ENCODE results near the gene LRRC4B. TPM values are rescaled to one million over a fixed set of nuclear protein-coding genes. Genes with fewer than 3 reads are reported as not detected.
"Not testable (repeated sequence)": the region's sequence is repeated elsewhere in the genome, so short reads cannot be mapped to it uniquely, and the experiment has no call there.

LRRC4B gene
- total RNA-seq, 2 donors from 2014 or later: 2.3 to 7.0 TPM

DNA sequence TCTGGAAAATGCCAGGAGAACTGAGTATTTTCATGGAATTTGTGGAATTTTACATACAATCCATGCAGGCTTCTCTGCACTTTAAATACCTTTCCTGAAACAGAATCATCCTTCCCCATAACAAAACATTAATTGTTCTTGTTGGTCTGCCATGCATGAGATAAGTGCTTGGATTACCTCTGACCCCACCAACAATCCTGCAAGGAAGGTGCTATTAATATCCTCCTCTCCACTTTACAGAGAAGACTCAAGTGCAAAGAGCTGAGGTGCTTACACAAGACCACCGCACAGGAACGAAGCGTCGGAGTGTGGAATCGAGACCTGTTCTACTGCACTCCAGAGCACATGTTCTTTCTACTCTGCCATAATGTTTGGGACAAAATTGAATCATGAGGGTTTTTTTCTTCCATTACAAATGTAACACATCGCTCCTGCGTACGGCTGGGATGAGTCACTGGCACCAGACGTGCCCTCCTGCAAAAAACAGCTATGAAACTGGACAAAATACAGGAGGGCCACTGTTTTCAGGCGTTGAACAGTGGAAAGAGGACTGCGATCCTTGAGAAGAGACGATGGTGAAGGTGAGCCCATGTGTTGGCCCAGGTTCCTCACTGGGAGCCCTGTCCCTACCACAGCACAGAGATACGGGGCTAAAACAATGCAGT lies 12.9 kb upstream of the LRRC4B start:
- Histone ChIP-seq H3K36me3 (ENCODE audit: control insufficient read depth, insufficient read depth, low read length) (no peaks in the 10 kb centered on the region), H3K9me3 (ENCODE audit: control insufficient read depth, low read length) (peaks cover 7% of the 10 kb centered on the region), H3K27me3 (ENCODE audit: control insufficient read depth, insufficient read depth, low read length, poor library complexity, severe bottlenecking) (no peaks in the 10 kb centered on the region), H3K27ac (ENCODE audit: low read depth, low read length) (no peak overlapping the region), H3K4me1 (ENCODE audit: control insufficient read depth, insufficient read depth, low read length) (no peaks in the 10 kb centered on the region), H3K4me3 (ENCODE audit: low read length) (no peak overlapping the region), H3K9ac (ENCODE audit: extremely low read depth, low read length, poor library complexity, severe bottlenecking) (no peak overlapping the region)
- Mint-ChIP-seq H3K4me1 (no peaks in the 10 kb centered on the region), H3K4me3 (no peak overlapping the region), H3K9me3 (peaks cover 17% of the 10 kb centered on the region), H3K27ac (no peak overlapping the region), H3K36me3 (ENCODE audit: low read depth) (no peaks in the 10 kb centered on the region), H3K27me3 (ENCODE audit: insufficient read depth) (peaks cover 30% of the 10 kb centered on the region)
- TF ChIP-seq, protein P1, sequence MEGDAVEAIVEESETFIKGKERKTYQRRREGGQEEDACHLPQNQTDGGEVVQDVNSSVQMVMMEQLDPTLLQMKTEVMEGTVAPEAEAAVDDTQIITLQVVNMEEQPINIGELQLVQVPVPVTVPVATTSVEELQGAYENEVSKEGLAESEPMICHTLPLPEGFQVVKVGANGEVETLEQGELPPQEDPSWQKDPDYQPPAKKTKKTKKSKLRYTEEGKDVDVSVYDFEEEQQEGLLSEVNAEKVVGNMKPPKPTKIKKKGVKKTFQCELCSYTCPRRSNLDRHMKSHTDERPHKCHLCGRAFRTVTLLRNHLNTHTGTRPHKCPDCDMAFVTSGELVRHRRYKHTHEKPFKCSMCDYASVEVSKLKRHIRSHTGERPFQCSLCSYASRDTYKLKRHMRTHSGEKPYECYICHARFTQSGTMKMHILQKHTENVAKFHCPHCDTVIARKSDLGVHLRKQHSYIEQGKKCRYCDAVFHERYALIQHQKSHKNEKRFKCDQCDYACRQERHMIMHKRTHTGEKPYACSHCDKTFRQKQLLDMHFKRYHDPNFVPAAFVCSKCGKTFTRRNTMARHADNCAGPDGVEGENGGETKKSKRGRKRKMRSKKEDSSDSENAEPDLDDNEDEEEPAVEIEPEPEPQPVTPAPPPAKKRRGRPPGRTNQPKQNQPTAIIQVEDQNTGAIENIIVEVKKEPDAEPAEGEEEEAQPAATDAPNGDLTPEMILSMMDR (conservative IDR thresholded peaks at IDR 0.05): no peak
- no peak for DNase-seq
- 85 to 90% methylated on average over 13 of the region's 13 CpGs for WGBS, 2 experiments (ENCODE audit: insufficient coverage in 1 of 2, insufficient read length in 1 of 2)

DNA sequence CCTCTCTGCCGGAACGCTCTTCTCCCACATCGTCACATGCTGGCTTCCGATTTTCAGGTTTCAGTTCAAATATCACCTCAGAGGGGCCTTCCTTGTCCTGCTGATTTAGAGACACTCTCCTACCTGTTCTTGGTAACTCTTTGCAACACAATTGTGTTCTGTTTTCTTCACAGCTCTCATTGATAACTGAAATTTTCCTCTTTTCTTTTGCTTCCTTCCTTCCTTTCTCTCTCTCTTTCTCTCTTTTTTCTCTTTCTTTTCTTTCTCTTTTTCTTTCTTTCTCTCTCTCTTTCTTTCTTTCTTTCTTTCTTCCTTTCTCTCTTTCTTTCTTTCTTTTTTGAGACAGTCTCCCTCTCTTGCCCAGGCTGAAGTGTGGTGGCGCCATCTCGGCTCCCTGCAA lies 12.0 kb upstream of the LRRC4B start:
- H3K4me1 Mint-ChIP-seq: no peaks in the 10 kb centered on the region
- no peak for DNase-seq
- H3K9ac ChIP-seq (ENCODE audit: extremely low read depth, low read length, poor library complexity, severe bottlenecking): no peak overlapping the region
- no peaks in the 10 kb centered on the region for H3K27me3 ChIP-seq (ENCODE audit: control insufficient read depth, insufficient read depth, low read length, poor library complexity, severe bottlenecking)
- H3K27me3 Mint-ChIP-seq (ENCODE audit: insufficient read depth): peaks cover 25% of the 10 kb centered on the region
- H3K9me3 Mint-ChIP-seq: peaks cover 17% of the 10 kb centered on the region
- H3K27ac Mint-ChIP-seq: no peak overlapping the region
- no peaks in the 10 kb centered on the region for H3K4me1 ChIP-seq (ENCODE audit: control insufficient read depth, insufficient read depth, low read length)
- WGBS, 2 experiments (ENCODE audit: insufficient coverage in 1 of 2, insufficient read length in 1 of 2): 85 to 100% methylated on average over 2 to 6 of the region's 6 CpGs
- H3K36me3 ChIP-seq (ENCODE audit: control insufficient read depth, insufficient read depth, low read length): no peaks in the 10 kb centered on the region
- H3K4me3 Mint-ChIP-seq: no peak overlapping the region
- peaks cover 7% of the 10 kb centered on the region for H3K9me3 ChIP-seq (ENCODE audit: control insufficient read depth, low read length)
- no peak overlapping the region for H3K27ac ChIP-seq (ENCODE audit: low read depth, low read length)
- H3K36me3 Mint-ChIP-seq (ENCODE audit: low read depth): no peaks in the 10 kb centered on the region
- TF ChIP-seq, protein P1 (conservative IDR thresholded peaks at IDR 0.05): no peak
- H3K4me3 ChIP-seq (ENCODE audit: low read length): no peak overlapping the region

DNA sequence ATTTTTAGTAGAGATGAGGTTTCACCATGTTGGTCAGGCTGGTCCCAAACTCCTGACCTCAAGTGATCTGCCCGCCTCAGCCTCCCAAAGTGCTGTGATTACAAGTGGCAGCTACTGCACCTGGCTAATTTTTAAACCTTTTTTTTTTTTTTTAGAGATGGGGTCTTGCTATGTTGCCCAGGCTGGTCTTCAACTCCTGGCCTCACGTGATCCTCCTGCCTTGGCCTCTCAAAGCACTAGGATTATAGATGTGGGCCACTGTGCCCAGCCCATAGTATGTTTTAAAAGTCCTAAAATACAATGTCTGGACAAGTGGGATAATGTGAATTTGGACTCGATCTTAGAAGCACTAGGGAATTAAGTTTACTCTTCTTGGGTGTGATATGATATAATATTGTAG lies 8.5 kb upstream of the LRRC4B start:
- not testable (repeated sequence) for H3K36me3 Mint-ChIP-seq (ENCODE audit: low read depth); H3K4me3 Mint-ChIP-seq; H3K9me3 Mint-ChIP-seq; H3K9me3 ChIP-seq (ENCODE audit: control insufficient read depth, low read length); H3K9ac ChIP-seq (ENCODE audit: extremely low read depth, low read length, poor library complexity, severe bottlenecking); H3K4me1 ChIP-seq (ENCODE audit: control insufficient read depth, insufficient read depth, low read length); H3K27ac Mint-ChIP-seq; DNase-seq; H3K27ac ChIP-seq (ENCODE audit: low read depth, low read length); H3K27me3 ChIP-seq (ENCODE audit: control insufficient read depth, insufficient read depth, low read length, poor library complexity, severe bottlenecking); H3K4me1 Mint-ChIP-seq; H3K36me3 ChIP-seq (ENCODE audit: control insufficient read depth, insufficient read depth, low read length); H3K4me3 ChIP-seq (ENCODE audit: low read length)
- peaks cover 18% of the 10 kb centered on the region for H3K27me3 Mint-ChIP-seq (ENCODE audit: insufficient read depth)
- WGBS, 2 experiments (ENCODE audit: insufficient coverage in 1 of 2, insufficient read length in 1 of 2): 83 to 86% methylated on average over 1 to 3 of the region's 3 CpGs

Data from endodermal cell (in vitro differentiated cells).